ENCODE data around the gene UMPS. TPM values are rescaled to one million over a fixed set of nuclear protein-coding genes. Genes with fewer than 3 reads are reported as not detected.

The UMPS gene
- total and polyA plus RNA-seq, 9 of the 15 experiments (the other 6 are each of a cell fraction or from before 2014, with no cell fraction given) = 28.9 to 91.0 (median 45.9) TPM

GRCh38 chr3:124774327-124774718 lies 44.1 kb downstream of the UMPS start:
- Histone ChIP-seq H3K36me3 (ENCODE audit: control insufficient read depth, insufficient read depth, low read length) (no peaks in the 10 kb centered on the region), H2AFZ (ENCODE audit: low read depth, low read length) (no peak overlapping the region), H3K27ac (ENCODE audit: extremely low read depth, low read depth, low read length) (no peak overlapping the region), H3K4me2 (ENCODE audit: insufficient read depth, low read length) (no peak overlapping the region), H3K79me2 (ENCODE audit: control insufficient read depth, insufficient read depth, low read length) (no peaks in the 10 kb centered on the region), H3K27me3 (ENCODE audit: control insufficient read depth in 2 of 2, insufficient read depth in 2 of 2, low read length in 2 of 2) (no peaks in the 10 kb centered on the region; a peak in 1 of 5 replicates), H3K9me1 (ENCODE audit: control insufficient read depth, insufficient read depth, low read length) (peaks cover 6% of the 10 kb centered on the region), H4K20me1 (replicated peaks; ENCODE audit: control insufficient read depth, insufficient read depth, low read length) (peaks cover 11% of the 10 kb centered on the region), H3K4me1 (replicated peaks in 1 of 2; ENCODE audit: control insufficient read depth in 2 of 2, insufficient read depth in 2 of 2, low read length in 2 of 2) (peaks cover 5 to 8% of the 10 kb centered on the region in 2 experiments; a peak in 4 of 5 replicates), H3K4me3 (no peak overlapping the region), H3K9me3 (replicated peaks; ENCODE audit: control insufficient read depth, insufficient read depth, low read depth, low read length) (no peaks in the 10 kb centered on the region), H3K9ac (ENCODE audit: insufficient read depth in 1 of 2, low read depth in 2 of 2, low read length in 2 of 2) (no peak overlapping the region)
- DNase-seq (ENCODE audit: extremely low read depth in 1 of 4, low spot score in 3 of 4) = no peak
- FAIRE-seq = no peak
- in situ Hi-C loops (cut with MboI) (no loop called here), intact Hi-C loops (cut with micrococcal nuclease) (loop anchor here (5.0 kb wide), 1 partner anchor 113 kb away; the partner anchor contains the start of gene ITGB5)
- no peak for ATAC-seq
- ChIA-PET CTCF (ENCODE audit: low intra/inter-chr PET ratio) (no interaction called here), POLR2A (no interaction called here)
- 44% methylated on average over 5 of the region's 6 CpGs for WGBS (ENCODE audit: insufficient coverage, low coverage, missing lambda C conversion rate)
- BruUV-seq (replicated peaks) = no TSS peak
- no peak for TF ChIP-seq E4F1 (CRISPR knock-in tag; IDR thresholded peaks at IDR 0.05; ENCODE audit: borderline replicate concordance)
- no peak for TF ChIP-seq ZBTB34 (CRISPR knock-in tag; IDR thresholded peaks at IDR 0.05)
- no peak for TF ChIP-seq GABPB1 (CRISPR knock-in tag; IDR thresholded peaks at IDR 0.05)
- TF ChIP-seq ZNF551 (CRISPR knock-in tag; IDR thresholded peaks at IDR 0.05) = no peak
- TF ChIP-seq ID3 (CRISPR knock-in tag; IDR thresholded peaks at IDR 0.05) = no peak
- no peak for TF ChIP-seq ID3 (tag; IDR thresholded peaks at IDR 0.05)
- no peak for TF ChIP-seq NUFIP1 (IDR thresholded peaks at IDR 0.05; ENCODE audit: partially characterized antibody)
- TF ChIP-seq ZNF407 (IDR thresholded peaks at IDR 0.05; ENCODE audit: low read depth) = no peak
